Activated B cell treated with CpG ODN at 0.5 μM for 24 hours (primary cell): ENCODE data around the gene SLAMF1. TPM values are rescaled to one million over a fixed set of nuclear protein-coding genes. Genes with fewer than 3 reads are reported as not detected.

Experiments used
- ATAC-seq: fragments of 200-7000 bp; cut with Tn5 transposase; one replicate; pipeline ENCODE4 v1.10.0; 2021; ENCODE audit warnings: low read depth, mild to moderate bottlenecking, moderate library complexity
- CTCF ChIA-PET: fragments of 350-600 bp; sonication (Branson Sonifier 250); formaldehyde crosslinking; loops from one replicate; lab custom pipeline; 2021; ENCODE audit warnings: antibody characterized with exemption; lab: Charles Lee
- POLR2A ChIA-PET: fragments of 350-600 bp; sonication (Branson Sonifier 250); formaldehyde crosslinking; loops from one replicate; lab custom pipeline; 2021; ENCODE audit warnings: antibody characterized with exemption; lab: Charles Lee
- DNase-seq: peaks from one replicate; pipeline ENCODE4 v3.0.0; 2022
- H3K27ac Mint-ChIP-seq: one replicate; pipeline ENCODE4 v1.8.0; 2020; ENCODE audit warnings: mixed read lengths
- H3K27me3 Mint-ChIP-seq: one replicate; pipeline ENCODE4 v1.8.0; 2021; ENCODE audit warnings: mixed read lengths
- H3K36me3 Mint-ChIP-seq: one replicate; pipeline ENCODE4 v1.8.0; 2021; ENCODE audit warnings: low read depth, mixed read lengths
- H3K4me1 Mint-ChIP-seq: one replicate; pipeline ENCODE4 v1.8.0; 2021; ENCODE audit warnings: mixed read lengths
- H3K4me3 Mint-ChIP-seq: one replicate; pipeline ENCODE4 v1.8.0; 2020; ENCODE audit warnings: mild to moderate bottlenecking, mixed read lengths
- H3K9me3 Mint-ChIP-seq: one replicate; pipeline ENCODE4 v1.8.0; 2020; ENCODE audit warnings: mixed read lengths
- intact Hi-C: fragments of 100-400 bp; cut with micrococcal nuclease; formaldehyde crosslinking; loops from one replicate; pipeline ENCODE4 v1.15.1; 2024
- total RNA-seq: library from RNA; stranded (reverse); gene quantifications from 2 replicates; pipeline ENCODE4 v1.2.3, GENCODE V29; 2022
- TF ChIP-seq, protein P1 (sequence below): fragments of 200-600 bp; IDR thresholded peaks from one replicate; pipeline ENCODE4 v1.8.0; 2022; ENCODE audit warnings: antibody characterized with exemption, mild to moderate bottlenecking

SLAMF1 gene
- total RNA-seq, 1 donor from 2014 or later, result 91.7 TPM

DNA sequence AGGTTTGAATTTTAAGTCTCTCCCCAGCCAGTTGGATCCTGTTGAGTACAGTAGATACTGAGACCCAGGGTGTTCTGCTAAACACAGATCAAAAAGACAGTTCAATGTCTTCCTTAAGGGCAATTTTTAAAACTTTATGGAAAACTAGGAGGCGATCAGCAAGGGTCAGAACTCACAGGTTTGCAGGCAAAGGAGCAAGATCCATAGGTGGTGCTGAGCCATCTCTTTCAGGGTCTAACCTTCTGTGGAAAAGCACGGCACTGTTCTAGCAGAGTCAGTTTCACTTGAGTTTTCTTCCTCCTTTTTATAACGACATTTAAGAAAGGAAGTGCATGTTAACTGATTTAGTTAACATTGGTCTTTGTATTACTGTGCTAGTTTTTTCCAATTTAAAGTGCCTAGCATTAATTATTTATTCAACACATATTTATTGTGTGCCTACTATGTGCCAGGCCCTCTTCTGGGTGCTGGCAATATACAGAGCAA, 67.6 kb downstream of the SLAMF1 start, which contains the start of gene CD84:
CD84 (minus strand) TSS at position 281 of the 486 bp plus-strand sequence; CDS start at position 222, 59 bp downstream.
- H3K4me3 Mint-ChIP-seq, result peak within 1 kb of the TSS; percentile 91
- peak within 1 kb of the TSS; percentile 95 for H3K27ac Mint-ChIP-seq
- CTCF ChIA-PET, result interaction anchor here (0.5 to 1.6 kb wide), 5 partner anchors 12 to 1162 kb away, joined by 3 to 4 read pairs (median 3); no protein-coding TSS in a partner anchor
- intact Hi-C loops, result loop anchor here (2.0 kb wide), 1 partner anchor 38 kb away; no protein-coding TSS in a partner anchor
- POLR2A ChIA-PET, result interaction anchor here (1.1 to 6.2 kb wide), 6 partner anchors 30 to 147 kb away, joined by 3 to 56 read pairs (median 4); no protein-coding TSS in a partner anchor
- TF ChIP-seq, protein P1, sequence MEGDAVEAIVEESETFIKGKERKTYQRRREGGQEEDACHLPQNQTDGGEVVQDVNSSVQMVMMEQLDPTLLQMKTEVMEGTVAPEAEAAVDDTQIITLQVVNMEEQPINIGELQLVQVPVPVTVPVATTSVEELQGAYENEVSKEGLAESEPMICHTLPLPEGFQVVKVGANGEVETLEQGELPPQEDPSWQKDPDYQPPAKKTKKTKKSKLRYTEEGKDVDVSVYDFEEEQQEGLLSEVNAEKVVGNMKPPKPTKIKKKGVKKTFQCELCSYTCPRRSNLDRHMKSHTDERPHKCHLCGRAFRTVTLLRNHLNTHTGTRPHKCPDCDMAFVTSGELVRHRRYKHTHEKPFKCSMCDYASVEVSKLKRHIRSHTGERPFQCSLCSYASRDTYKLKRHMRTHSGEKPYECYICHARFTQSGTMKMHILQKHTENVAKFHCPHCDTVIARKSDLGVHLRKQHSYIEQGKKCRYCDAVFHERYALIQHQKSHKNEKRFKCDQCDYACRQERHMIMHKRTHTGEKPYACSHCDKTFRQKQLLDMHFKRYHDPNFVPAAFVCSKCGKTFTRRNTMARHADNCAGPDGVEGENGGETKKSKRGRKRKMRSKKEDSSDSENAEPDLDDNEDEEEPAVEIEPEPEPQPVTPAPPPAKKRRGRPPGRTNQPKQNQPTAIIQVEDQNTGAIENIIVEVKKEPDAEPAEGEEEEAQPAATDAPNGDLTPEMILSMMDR, result no peak
- peaks cover 21% of the 10 kb centered on the region for H3K36me3 Mint-ChIP-seq
- H3K27me3 Mint-ChIP-seq, result no peaks in the 10 kb centered on the region
- DNase-seq, result no peak
- H3K9me3 Mint-ChIP-seq, result peaks cover 5% of the 10 kb centered on the region
- peaks cover 66% of the 10 kb centered on the region for H3K4me1 Mint-ChIP-seq
- peak; percentile 55 for ATAC-seq

DNA sequence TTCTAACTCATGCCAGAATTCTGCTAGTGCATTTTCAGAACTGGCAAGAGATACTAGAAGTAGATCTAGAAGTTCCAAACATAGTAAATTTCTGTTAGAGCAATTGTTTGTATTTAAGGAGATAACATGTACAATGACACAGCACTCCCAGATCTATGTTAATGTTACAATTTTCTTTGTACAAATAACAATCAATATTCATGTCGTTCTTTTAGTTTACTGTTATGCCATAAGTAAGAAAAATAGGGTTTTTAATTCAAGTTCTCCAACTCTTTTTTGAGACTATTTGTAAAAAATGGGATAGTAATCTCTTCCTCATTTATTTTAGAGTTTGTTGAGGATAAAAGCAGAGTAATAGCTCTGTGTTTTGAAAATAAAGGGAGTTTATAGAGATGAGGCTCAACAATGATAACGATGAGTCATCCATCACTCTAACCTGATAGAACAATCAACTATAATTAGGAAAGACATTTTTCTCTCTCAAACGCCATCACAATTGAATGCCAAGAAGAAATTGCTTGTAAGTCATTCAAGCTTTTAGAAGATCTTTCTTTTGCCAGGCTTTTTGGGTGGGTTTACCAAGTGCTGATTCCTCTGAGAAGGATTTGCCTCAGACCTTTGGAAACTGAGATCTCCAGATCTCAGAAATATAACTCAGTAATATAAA, 68.2 kb downstream of the SLAMF1 start:
- Mint-ChIP-seq H3K36me3 (peaks cover 21% of the 10 kb centered on the region), H3K4me1 (peaks cover 72% of the 10 kb centered on the region), H3K9me3 (peaks cover 5% of the 10 kb centered on the region), H3K4me3 (peak overlapping the region; percentile 91), H3K27ac (peak overlapping the region; percentile 95), H3K27me3 (no peaks in the 10 kb centered on the region)
- intact Hi-C loops, result loop anchor here (2.0 kb wide), 1 partner anchor 38 kb away; no protein-coding TSS in a partner anchor
- ChIA-PET POLR2A (interaction anchor here (1.0 to 6.2 kb wide), 7 partner anchors 30 to 146 kb away, joined by 3 to 56 read pairs (median 4); no protein-coding TSS in a partner anchor), CTCF (interaction anchor here (0.8 to 1.7 kb wide), 5 partner anchors 11 to 150 kb away, joined by 3 to 7 read pairs (median 3); no protein-coding TSS in a partner anchor)
- TF ChIP-seq, protein P1, result no peak
- DNase-seq (no peak), ATAC-seq (no peak)

DNA sequence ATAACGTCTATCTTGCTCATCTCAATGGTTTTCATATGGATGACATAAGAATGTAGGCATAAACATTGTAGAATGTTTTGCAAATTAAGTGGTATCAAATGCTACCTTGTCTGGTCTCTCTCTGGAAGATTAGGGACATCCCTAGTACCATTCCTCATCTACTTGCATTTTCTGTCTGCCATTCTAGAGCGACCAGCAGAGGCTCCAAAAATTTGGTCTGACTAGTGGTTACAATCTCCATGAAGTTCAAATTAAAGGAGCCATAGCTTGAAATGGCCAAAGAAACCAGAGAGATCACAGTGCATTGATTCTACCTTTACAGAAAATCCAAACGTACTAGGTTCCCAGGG, 68.7 kb downstream of the SLAMF1 start:
- peaks cover 3% of the 10 kb centered on the region for H3K9me3 Mint-ChIP-seq

DNA sequence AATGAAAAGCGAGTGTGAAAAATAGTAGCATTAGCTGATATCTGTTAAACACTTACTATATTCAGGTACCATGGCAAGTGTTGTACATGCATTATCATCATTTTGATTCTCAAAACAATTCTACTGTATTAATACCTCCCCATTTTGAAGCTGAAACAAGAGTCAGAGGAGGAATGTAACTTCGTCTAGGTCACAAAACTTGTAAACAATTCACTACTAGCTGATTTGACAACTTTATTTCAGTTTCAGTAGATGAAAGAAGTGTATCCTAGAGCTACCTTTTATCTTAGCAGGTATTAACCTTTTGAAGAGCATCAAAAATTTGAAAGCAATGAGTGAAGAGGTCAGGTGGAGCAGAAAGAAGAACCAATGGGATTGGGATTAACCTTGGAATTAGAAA, 69.2 kb downstream of the SLAMF1 start:
- ChIA-PET CTCF (interaction anchor here (0.8 to 2.3 kb wide), 5 partner anchors 25 to 149 kb away, joined by 3 to 7 read pairs (median 5); no protein-coding TSS in a partner anchor), POLR2A (interaction anchor here (0.7 to 6.2 kb wide), 6 partner anchors 13 to 608 kb away, joined by 3 to 56 read pairs (median 3); no protein-coding TSS in a partner anchor)
- no peaks in the 10 kb centered on the region for H3K9me3 Mint-ChIP-seq
- H3K4me1 Mint-ChIP-seq, result peaks cover 81% of the 10 kb centered on the region
- ATAC-seq, result no peak
- peak overlapping the region; percentile 91 for H3K4me3 Mint-ChIP-seq
- no peaks in the 10 kb centered on the region for H3K27me3 Mint-ChIP-seq
- peak overlapping the region; percentile 81 for H3K27ac Mint-ChIP-seq
- peaks cover 28% of the 10 kb centered on the region for H3K36me3 Mint-ChIP-seq
- no peak for DNase-seq
- intact Hi-C loops, result loop anchor here (2.0 kb wide), 1 partner anchor 37 kb away; no protein-coding TSS in a partner anchor
- TF ChIP-seq, protein P1, result no peak

More for the DNA sequence above, 68.7 kb downstream of the SLAMF1 start:
- H3K27ac Mint-ChIP-seq, result peak overlapping the region; percentile 95
- TF ChIP-seq, protein P1, result no peak
- no peak for DNase-seq
- peak overlapping the region; percentile 91 for H3K4me3 Mint-ChIP-seq
- ATAC-seq, result no peak
- peaks cover 25% of the 10 kb centered on the region for H3K36me3 Mint-ChIP-seq
- intact Hi-C loops, result loop anchor here (2.0 kb wide), 1 partner anchor 37 kb away; no protein-coding TSS in a partner anchor
- no peaks in the 10 kb centered on the region for H3K27me3 Mint-ChIP-seq
- ChIA-PET CTCF (interaction anchor here (0.8 to 2.3 kb wide), 7 partner anchors 25 to 150 kb away, joined by 3 to 7 read pairs (median 4); no protein-coding TSS in a partner anchor), POLR2A (interaction anchor here (0.8 to 6.2 kb wide), 6 partner anchors 13 to 146 kb away, joined by 3 to 56 read pairs (median 4); no protein-coding TSS in a partner anchor)
- H3K4me1 Mint-ChIP-seq, result peaks cover 77% of the 10 kb centered on the region
